Measurements from ENCODE around the gene PDIA6.
"Not testable (repeated sequence)": the region's sequence is repeated elsewhere in the genome, so short reads cannot be mapped to it uniquely, and the experiment has no call there.

DNA sequence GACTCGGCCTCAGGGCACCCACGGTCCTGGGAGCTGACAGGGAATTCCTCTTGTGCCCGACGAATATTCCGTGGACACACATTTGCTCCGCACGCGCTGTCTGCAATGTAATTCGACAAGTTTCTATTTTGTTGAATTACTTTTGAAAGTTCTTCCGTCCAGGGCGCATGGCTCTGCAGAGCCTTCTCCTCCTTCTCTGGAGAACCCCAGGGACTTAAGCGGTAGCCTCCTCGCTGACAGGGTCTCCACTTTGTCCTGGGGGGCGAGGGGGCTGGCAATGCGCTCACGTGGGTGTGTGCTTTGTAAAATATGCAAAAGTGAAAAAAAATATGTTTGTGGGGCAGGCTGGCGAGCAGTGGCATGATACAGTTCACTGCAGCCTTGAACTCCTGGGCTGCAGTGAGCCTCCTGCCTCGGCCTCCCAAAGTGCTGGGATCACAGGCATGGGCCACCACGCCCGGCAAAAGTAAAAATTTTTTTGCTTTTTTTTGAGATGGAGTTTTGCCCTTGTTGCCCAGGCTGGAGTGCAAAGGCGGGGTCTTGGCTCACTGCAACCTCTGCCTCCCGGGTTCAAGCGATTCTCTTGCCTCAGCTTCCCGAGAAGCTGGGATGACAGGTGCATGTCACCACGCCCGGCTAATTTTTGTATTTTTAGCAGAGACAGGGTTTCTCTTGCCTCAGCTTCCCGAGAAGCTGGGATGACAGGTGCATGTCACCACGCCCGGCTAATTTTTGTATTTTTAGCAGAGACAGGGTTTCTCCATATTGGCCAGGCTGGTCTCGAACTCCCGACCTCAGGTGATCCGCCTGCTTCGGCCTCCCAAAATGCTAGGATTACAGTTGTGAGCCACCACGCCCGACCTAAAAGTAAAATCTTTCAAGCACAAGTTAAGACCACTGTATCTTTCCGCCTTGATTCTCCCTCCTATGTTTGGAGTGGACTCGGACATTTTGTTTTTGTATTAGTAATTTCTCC lies 866 bp upstream of the PDIA6 start:
- not testable (repeated sequence) for TF ChIP-seq POLR2A (IDR thresholded peaks at IDR 0.05)
- TF ChIP-seq, protein P1, sequence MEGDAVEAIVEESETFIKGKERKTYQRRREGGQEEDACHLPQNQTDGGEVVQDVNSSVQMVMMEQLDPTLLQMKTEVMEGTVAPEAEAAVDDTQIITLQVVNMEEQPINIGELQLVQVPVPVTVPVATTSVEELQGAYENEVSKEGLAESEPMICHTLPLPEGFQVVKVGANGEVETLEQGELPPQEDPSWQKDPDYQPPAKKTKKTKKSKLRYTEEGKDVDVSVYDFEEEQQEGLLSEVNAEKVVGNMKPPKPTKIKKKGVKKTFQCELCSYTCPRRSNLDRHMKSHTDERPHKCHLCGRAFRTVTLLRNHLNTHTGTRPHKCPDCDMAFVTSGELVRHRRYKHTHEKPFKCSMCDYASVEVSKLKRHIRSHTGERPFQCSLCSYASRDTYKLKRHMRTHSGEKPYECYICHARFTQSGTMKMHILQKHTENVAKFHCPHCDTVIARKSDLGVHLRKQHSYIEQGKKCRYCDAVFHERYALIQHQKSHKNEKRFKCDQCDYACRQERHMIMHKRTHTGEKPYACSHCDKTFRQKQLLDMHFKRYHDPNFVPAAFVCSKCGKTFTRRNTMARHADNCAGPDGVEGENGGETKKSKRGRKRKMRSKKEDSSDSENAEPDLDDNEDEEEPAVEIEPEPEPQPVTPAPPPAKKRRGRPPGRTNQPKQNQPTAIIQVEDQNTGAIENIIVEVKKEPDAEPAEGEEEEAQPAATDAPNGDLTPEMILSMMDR (IDR thresholded peaks at IDR 0.05): not testable (repeated sequence)

Data from body of pancreas (tissue), 4 donors.